Anterior cingulate cortex (tissue), 58 donors: ENCODE measurements around the gene FBXL15.
A peak's percentile ranks its signal among the peaks of the same experiment; 100 is the strongest.

Source experiments
- DNase-seq, 58 donors: peaks; one replicate each; lab custom pipeline; 2025; lab: John Stamatoyannopoulos, UW

Gene FBXL15, protein sequence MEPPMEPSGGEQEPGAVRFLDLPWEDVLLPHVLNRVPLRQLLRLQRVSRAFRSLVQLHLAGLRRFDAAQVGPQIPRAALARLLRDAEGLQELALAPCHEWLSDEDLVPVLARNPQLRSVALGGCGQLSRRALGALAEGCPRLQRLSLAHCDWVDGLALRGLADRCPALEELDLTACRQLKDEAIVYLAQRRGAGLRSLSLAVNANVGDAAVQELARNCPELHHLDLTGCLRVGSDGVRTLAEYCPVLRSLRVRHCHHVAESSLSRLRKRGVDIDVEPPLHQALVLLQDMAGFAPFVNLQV

DNA sequence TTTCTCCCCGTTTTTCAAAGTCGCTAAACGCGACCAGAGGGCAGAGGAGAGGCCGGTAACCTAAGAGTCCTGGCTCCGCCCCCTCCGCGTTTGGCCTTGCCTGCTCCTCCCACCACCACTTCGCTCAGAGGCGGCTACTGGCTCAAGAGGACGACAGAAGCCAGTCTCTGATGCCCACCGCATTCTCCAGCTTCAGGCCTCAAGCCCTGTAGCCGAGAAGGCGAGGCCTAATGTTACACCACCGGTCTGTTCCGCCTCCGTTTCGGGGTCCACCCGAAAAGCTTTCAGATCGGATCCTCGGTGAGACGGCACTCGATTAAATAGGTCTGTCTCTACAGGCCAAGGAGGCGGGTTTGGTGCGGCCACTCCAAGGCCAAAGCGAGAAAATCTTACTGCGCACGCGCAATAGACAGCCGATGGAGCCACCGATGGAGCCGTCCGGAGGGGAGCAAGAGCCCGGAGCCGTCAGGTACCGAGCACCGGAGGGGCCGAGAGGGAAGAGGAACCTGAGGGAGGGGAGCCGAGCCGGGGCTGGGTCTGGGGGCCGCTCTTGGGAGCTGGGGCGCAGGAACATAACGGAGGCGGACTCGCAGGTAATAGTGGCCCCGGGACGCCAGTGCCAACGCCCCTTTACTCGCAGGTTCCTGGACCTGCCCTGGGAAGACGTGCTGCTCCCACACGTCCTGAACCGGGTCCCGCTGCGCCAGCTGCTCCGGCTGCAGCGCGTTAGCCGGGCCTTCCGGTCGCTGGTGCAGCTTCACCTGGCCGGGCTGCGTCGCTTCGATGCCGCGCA lies at the start of gene FBXL15:
TSS of gene FBXL15 (plus strand) at position 123 of the 793 bp plus-strand sequence. CDS start at position 417, 294 bp downstream.
- DNase-seq: peak; percentile 74 to 97 (median 94)

DNA sequence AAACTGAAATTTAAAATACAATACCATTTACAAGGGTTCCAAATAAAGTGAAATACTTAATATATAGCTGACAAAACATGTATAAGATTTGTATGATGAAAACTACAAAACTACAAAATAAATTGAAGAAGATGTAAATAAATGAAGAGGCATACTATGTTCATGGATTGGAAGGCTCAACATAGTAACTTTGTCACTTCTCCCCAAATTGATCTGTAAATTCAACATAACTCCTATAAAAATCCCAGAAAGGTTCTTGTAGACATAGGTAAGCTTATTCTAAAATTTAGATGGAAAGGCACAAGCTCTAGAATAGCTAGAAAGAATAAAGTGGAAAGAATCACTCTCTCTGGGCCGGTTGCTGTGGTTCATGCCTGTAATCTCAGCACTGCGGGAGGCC lies 49.3 kb upstream of the FBXL15 start:
- no peak for DNase-seq

DNA sequence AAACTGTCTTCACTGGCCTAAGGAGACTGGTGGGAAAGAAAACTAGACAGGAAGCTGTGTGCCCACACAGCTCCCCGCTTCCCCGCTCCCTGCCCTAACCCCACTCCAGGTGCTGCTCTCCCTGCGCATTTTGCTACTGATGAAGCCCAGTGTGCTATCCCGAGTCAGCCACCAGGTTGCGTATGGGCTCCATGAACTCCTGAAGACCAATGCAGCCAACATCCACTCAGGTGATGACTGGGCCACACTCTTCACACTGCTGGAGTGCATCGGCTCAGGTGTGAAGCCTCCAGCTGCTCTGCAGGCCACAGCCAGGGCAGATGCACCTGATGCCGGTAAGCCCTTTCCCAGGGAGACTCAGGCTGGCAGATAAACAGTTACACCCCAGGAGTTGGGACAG lies 45.4 kb upstream of the FBXL15 start:
- no peak for DNase-seq

DNA sequence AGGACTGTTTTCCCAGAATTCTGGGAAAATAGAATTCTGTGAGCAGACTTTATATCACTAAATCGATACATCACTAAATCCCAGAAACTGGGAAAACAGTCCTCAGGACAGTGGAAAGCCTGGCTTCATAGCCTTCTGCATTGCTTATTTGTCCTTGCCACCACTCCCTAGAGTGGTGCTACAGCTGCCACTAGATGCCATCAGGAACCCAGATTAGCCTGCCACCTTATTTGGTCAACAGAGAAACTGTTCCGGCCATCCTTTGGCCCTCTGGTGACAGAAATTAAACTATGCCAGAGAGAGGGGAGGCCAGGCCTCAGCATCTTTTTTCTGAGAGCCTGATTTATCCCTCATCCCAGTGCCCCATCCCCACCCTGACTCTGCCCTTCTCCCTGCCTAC lies 44.8 kb upstream of the FBXL15 start:
- DNase-seq: no peak

DNA sequence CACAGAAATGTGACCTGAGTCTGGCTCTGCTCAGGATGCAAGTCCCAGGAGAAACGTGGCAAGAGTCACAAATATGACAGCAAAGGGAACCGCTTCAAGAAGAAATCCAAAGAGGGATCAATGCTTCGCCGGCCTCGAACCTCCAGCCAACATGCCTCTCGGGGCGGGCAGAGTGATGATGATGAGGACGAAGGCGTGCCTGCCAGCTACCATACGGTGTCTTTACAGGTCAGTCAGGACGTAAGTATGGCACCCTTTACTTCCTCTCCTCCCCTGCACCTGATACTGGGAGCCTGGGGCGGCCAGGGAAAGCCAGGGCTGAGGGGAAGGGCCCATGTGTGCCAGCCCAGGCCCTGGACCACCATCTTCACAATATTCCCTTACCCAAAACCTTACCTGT lies 43.7 kb upstream of the FBXL15 start:
- no peak for DNase-seq

DNA sequence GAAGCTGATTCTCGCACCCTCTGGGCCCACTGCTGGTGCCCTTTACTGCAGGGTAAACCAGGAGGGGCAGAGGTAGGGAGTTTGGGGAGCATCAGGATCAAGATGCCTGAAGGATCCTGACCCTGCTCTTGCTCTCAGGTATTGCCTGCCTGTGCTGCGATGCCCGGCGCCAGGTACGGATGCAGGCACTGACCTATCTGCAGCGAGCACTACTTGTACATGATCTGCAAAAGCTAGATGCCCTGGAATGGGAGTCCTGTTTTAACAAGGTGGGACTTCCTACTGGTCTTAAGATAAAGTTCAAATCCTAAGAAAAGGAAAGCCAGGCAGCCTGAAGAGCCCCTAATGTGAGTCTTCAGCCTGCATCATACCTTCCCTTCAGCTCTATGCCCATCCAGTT lies 41.3 kb upstream of the FBXL15 start:
- no peak for DNase-seq

DNA sequence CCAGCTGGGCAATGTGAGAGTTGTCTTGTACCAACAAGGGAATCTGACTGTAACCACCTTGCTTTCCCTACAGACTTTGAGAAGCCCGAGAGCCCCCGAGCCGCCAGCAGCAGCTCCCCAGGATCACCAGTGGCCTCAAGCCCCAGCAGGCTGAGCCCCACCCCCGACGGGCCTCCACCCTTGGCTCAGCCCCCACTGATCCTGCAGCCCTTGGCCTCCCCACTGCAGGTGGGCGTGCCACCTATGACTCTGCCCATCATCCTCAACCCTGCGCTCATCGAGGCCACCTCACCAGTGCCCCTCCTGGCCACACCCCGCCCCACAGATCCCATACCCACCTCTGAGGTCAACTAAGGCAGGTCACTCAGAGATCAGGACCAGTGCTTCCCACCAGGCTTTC lies 38.7 kb upstream of the FBXL15 start:
- no peak for DNase-seq

DNA sequence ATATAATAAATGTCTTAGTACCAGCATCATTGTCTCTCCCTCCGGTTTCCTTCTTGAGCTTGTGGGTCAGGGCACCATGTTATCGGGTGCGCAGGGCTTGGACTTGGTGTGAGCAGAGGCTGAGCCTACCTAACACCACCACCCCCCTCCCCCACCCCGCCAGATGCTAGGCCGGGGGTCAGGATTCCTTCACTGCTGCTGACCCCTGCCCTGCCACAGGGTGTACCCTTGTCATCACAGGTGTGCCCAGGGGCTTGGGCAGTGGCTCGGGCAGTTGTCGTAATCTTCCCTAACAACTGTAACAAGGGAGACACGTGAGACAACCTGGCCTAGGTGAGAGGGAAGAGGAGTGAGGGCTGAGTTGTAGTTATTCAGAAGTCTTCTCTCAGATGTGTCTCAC lies 37.8 kb upstream of the FBXL15 start:
- DNase-seq: no peak

DNA sequence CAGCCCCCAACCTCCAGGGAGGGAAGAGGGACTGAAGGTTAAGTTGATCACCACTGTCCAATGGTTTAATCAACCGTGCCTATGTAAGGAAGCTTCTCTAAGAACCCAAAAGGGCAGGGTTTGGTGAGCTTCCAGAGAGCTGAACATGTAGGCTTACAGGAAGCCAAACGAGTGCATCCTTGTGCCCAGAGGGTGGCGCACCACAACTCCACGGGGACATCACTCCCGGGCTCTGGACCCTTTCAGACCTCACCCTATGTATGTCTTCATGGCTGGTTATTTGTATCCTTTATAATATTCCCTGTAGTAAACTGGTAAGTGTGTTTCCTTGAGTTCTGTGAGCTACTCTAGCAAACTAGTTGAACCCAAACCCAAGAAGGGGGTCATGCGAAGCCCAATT lies 36.6 kb upstream of the FBXL15 start:
- no peak for DNase-seq

DNA sequence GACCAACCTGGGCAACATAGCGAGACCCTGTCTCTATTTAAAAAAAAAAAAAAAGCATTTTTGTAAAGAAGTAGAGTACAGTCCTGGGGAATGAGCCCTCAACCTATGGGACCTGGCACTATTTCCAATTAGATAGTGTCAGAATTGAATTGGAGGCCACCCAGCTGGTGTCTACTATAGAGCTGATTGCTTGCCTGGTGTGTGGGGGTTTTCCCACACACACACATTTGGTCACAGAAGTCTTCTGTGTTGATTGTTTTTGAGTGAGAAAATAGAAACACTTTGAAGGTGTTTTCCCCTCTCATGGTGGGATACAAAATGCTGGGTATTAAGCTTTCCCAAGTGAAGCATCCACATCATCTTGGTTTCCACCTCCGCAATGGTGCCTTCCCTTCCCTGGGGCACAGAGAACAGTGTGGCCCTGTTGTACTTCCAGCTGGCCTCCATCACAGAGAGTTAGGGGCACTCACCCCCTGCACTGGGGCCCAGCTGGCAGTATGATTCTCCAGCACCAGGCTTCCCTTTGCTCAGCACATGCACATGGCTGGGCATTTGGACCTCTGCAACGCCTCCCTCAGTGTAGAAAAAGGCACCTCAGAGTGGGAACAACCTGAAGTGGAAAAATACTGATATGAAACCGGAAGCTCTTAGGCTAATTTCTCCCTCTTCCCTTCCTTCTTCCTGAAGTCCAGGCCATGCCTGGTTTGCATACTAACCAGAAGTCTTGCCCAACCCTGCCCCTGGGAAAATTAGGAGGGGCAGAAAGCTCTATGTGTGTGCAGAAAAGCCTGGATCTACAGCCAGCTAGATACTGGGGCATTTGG lies 35.8 kb upstream of the FBXL15 start:
- DNase-seq: no peak

DNA sequence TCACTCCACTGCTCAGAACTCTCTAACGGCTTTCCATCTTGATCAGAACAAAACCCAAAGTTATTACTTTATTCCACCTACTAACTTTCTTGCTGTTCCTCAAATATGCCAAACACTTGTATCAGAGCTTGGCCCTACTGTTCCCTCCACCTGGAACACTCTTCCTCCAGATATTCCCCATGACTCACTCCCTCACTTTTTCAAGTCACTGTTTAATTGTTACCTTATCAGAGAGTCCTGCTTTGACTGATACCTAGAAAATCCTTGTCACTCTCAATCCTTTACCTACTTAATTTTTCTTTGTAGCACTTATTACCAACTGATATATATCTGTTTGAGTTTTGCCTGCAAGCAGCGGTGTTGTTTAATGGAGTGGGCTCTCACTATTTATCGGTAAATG lies 30.7 kb upstream of the FBXL15 start:
- DNase-seq: no peak

DNA sequence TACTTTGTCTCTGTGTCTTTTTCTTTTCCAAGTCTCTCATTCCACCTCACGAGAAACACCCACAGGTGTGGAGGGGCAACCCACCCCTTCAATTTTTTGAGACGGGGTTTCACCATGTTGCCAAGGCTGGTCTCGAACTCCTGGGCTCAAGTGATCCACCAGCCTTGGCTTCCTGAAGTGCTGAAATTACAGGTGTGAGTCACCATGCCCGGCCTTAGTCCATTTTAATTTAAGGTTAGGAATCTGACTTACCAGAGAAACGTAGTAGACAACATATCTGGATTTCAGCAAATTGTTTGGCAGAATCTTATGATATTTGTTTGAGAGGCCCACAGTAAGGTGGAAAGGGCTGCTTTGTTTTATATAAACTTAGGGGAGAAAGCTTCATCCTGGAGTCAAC lies 28.3 kb upstream of the FBXL15 start:
- DNase-seq: no peak

DNA sequence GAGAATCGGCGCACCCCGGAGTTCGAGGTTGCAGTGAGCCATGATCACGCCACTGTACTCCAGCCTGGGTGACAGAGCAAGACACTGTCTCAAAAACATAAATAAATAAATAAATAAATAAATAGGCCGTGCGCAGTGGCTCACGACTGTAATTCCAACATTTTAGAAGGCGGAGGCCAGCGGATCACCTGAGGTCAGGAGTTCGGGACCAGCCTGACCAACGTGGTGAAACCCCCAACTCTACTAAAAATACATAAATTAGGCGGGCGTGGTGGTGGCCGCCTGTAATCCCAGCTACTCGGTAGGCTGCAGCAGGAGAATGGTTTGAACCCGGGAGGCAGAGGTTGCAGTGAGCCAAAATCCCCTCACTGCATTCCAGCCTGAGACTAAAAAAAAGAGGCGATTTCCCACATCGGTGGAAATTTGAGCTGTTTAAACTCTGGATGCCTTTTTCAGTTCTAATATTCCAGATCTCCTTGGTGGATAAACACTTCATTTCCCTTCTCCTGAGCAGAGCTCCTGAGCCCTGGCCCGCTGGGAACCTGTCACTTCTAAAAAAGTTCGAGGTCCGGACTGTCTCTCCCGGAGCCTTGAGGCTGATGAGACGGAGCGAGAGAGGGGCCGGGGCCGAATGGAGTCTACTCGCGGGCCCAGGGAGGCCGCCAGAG lies 27.1 kb upstream of the FBXL15 start:
- DNase-seq: peak in 1 of 58 donors; percentile 76

DNA sequence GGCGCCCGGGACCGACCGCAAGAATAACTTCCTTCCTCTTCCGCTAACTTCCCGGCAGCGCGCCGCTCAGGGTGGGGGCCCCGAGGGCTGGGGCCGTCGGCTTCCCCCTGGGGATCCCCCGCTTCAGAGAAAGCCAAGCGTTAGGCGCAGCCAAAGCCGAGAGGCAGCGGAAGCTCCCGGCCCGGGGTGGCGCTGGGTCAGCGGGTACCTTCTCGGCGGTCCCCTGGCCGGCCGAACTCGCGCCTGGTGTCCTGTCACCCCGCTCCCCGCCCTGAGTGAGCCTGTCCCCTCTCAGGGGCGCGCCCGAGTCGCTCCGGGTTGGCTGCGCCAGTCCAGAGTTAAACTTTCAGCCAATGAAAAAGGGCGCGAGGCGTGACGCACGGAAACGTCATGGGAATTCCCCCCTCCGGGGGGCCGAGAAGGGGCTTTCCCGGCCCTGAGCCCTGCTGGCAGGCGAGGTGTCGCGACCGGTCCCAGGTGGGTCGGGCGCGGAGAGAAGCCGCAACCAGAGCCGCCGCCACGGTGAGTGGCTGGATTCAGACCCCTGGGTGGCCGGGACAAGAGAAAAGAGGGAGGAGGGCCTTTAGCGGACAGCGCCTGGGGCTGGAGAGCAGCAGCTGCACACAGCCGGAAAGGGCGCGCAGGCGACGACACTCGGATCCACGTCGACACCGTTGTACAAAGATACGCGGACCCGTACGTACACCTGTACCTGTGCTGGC lies 26.4 kb upstream of the FBXL15 start:
- peak in 54 of 58 donors; percentile 53 to 94 (median 81) for DNase-seq

DNA sequence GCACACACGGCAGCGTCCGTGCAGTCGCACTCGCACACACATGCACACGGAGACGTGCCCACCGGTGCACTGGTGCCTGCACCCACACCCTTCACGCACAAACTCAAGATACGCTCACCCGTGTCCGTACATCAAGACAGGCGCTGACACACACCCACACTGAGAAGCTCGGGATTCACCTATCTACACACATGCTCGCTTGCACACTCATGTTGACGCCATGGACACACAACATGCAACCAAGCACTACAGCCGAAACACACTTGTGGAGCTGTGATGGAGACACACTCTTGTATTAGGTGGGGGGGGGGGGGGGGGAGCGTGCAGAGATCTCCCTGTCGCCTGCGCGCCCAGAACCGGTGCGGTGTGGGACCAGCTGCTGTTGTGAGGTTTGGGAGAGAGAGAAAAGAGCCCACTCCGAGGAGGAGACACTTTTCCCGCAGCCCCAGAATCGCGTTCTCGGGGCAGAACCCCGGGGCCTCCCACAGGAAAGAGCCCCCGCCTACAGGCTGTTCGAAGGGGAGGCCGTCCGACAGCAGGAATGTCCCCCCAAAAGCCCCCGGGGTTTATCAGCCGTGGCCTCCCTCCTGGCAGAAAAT lies 25.7 kb upstream of the FBXL15 start:
- no peak for DNase-seq

DNA sequence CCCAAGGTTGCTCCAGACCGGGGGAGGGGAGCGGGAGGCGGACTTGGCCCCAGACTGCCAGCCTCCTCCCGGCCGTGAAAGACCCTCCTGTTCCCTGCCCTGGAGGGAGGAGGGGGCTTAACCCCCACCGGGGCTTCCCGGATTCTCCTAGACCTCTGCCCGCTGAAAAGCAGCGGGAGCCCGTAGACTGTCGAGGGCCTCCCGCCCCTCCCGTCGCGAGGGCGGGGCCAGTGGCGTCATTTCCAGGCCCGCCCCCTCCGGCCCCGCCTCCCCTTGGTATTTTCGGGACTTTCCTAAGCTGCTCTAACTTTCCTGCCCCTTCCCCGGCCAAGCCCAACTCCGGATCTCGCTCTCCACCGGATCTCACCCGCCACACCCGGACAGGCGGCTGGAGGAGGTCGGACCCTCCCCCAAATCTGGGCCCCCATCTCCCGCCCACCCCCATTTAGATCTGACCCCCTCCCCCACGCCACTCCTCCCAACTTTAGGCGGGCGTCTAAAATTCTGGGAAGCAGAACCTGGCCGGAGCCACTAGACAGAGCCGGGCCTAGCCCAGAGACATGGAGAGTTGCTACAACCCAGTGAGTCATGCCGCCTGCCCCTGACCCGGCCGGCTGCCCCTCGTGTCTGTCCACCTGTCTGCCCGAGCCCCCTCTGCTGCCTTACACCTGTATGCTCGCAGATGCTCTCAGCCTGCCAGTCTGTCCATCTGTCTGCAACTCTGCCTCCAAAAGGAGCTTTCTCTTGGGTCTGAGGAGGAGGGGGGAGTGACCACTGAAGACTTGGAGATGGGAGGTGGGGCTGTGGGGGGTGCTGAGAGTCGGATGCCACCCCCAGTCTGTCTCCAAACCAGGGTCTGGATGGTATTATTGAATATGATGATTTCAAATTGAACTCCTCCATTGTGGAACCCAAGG lies 25.0 kb upstream of the FBXL15 start, which contains the start of gene NFKB2:
TSS of gene NFKB2 (plus strand) at position 306 of the 917 bp plus-strand sequence. CDS start at position 561, 255 bp downstream.
- DNase-seq: peak in 54 of 58 donors; percentile 12 to 83 (median 64)

DNA sequence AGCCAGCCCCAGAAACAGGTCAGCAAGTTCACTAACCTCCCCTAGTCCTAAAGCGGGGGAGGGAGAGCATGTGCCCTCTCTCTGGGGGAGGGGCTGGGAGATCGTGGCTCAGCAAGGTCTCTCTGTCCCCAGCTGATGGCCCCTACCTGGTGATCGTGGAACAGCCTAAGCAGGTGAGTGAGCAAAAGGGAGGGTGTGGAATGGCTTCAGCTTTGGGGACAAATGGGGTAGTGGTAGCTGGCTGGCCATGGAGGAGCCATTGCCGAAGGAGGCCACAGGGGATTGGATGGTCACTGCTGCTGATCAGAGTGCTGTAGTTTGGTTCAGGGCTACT lies 24.4 kb upstream of the FBXL15 start:
- no peak for DNase-seq

DNA sequence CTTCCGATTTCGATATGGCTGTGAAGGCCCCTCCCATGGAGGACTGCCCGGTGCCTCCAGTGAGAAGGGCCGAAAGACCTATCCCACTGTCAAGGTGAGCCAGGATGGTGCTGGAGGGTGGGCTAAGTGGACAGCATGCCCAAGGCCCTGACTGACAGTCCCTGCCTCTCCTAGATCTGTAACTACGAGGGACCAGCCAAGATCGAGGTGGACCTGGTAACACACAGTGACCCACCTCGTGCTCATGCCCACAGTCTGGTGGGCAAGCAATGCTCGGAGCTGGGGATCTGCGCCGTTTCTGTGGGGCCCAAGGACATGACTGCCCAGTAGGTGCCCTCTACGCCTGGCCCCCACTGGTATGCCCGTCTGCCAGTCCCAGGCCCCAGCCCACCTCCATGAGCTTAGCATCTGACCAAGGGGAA lies 23.9 kb upstream of the FBXL15 start:
- no peak for DNase-seq
